Activated naive CD4-positive, alpha-beta T cell (primary cell): ENCODE results near the gene ASB9.
"Not testable (repeated sequence)": the region's sequence is repeated elsewhere in the genome, so short reads cannot be mapped to it uniquely, and the experiment has no call there.

Experiments
- DNase-seq, 4 experiments: peaks; one replicate each; lab custom pipeline; 2025; lab: John Stamatoyannopoulos, UW

ASB9 gene

GRCh38 chrX:15269618-15270521 is at the start of gene ASB9:
TSS of gene ASB9 (minus strand) at chrX:15270083. CDS start at chrX:15269874, 209 bp downstream.
- peak in 1 of 4 experiments; percentile 4 for DNase-seq

- DNase-seq, result no peak
These were observed 49.2 kb upstream of the ASB9 start for GRCh38 chrX:15319075-15319474.

GRCh38 chrX:15315509-15315908 is 45.6 kb upstream of the ASB9 start, which contains the start of gene ASB11:
TSS of gene ASB11 (minus strand) at chrX:15315640. CDS start at chrX:15315605, 35 bp downstream.
- DNase-seq, result no peak

- DNase-seq, result no peak
These were observed 44.6 kb upstream of the ASB9 start for GRCh38 chrX:15314472-15314871.

- no peak for DNase-seq
These were observed 41.2 kb upstream of the ASB9 start for GRCh38 chrX:15311119-15311518.

- DNase-seq, result no peak
These were observed 40.2 kb upstream of the ASB9 start for GRCh38 chrX:15310117-15310516.

GRCh38 chrX:15305899-15306298 is 36.0 kb upstream of the ASB9 start:
- DNase-seq, result not testable (repeated sequence)

GRCh38 chrX:15301924-15302323 is 32.0 kb upstream of the ASB9 start:
- DNase-seq, result no peak

GRCh38 chrX:15299941-15300851 is 30.3 kb upstream of the ASB9 start:
- DNase-seq, result no peak

GRCh38 chrX:15298780-15299179 is 28.9 kb upstream of the ASB9 start:
- no peak for DNase-seq

- DNase-seq, result no peak
These were observed 28.3 kb upstream of the ASB9 start for GRCh38 chrX:15298201-15298600.

GRCh38 chrX:15293451-15293850 is 23.6 kb upstream of the ASB9 start:
- DNase-seq, result no peak

GRCh38 chrX:15292861-15293260 is 23.0 kb upstream of the ASB9 start:
- DNase-seq, result no peak

- no peak for DNase-seq
These were observed 7.7 kb upstream of the ASB9 start for GRCh38 chrX:15277604-15278003.

- no peak for DNase-seq
These were observed 5.1 kb upstream of the ASB9 start for GRCh38 chrX:15274946-15275345.

GRCh38 chrX:15273275-15273674 is 3.4 kb upstream of the ASB9 start:
- DNase-seq, result not testable (repeated sequence)

GRCh38 chrX:15271757-15272156 is 1.9 kb upstream of the ASB9 start:
- DNase-seq, result no peak

GRCh38 chrX:15269120-15269519 is 763 bp downstream of the ASB9 start:
- DNase-seq, result no peak

GRCh38 chrX:15254852-15255251 is 15.0 kb downstream of the ASB9 start:
- no peak for DNase-seq

- DNase-seq, result no peak
These were observed 24.0 kb downstream of the ASB9 start for GRCh38 chrX:15245896-15246295.

GRCh38 chrX:15244421-15244820 is 25.5 kb downstream of the ASB9 start:
- no peak for DNase-seq

GRCh38 chrX:15242899-15243555 is 26.9 kb downstream of the ASB9 start:
- peak in 1 of 4 experiments; percentile 0 for DNase-seq
